ENCODE results near the gene C16orf86.

C16orf86 gene

GRCh38 chr16:67668495-67669157 is 2.0 kb downstream of the C16orf86 start:
- Histone ChIP-seq H3K27ac (no peak overlapping the region), H3K9ac (ENCODE audit: insufficient read length) (no peak overlapping the region)

GRCh38 chr16:67669499-67670101 is 3.0 kb downstream of the C16orf86 start:
- no peak overlapping the region for H3K4me3 ChIP-seq
- H3K36me3 ChIP-seq (ENCODE audit: insufficient read depth, low read length), result no peaks in the 10 kb centered on the region
- no peak overlapping the region for H3K27ac ChIP-seq
- H3K9me3 ChIP-seq (ENCODE audit: low read depth, low read length), result no peaks in the 10 kb centered on the region
- TF ChIP-seq FOXP2 (optimal IDR thresholded peaks at IDR 0.05; ENCODE audit: control extremely low read depth, extremely low read length, insufficient read depth), result no peak
- no peak for DNase-seq (ENCODE audit: low read depth, low spot score)
- H3K9ac ChIP-seq (ENCODE audit: insufficient read length), result no peak overlapping the region

More at GRCh38 chr16:67668495-67669157, 2.0 kb downstream of the C16orf86 start:
- no peak for DNase-seq (ENCODE audit: low read depth, low spot score)
- Histone ChIP-seq H3K4me3 (no peak overlapping the region), H3K36me3 (ENCODE audit: insufficient read depth, low read length) (no peaks in the 10 kb centered on the region), H3K9me3 (ENCODE audit: low read depth, low read length) (no peaks in the 10 kb centered on the region)
- TF ChIP-seq FOXP2 (optimal IDR thresholded peaks at IDR 0.05; ENCODE audit: control extremely low read depth, extremely low read length, insufficient read depth) (no peak), POLR2AphosphoS5 (IDR thresholded peaks at IDR 0.05; ENCODE audit: borderline replicate concordance, low read depth, low read length) (no peak), EZH2 (IDR thresholded peaks at IDR 0.05) (no peak)

- Histone ChIP-seq H3K27ac (no peak overlapping the region), H3K36me3 (ENCODE audit: insufficient read depth, low read length) (no peaks in the 10 kb centered on the region), H3K9ac (ENCODE audit: insufficient read length) (no peak overlapping the region), H3K9me3 (ENCODE audit: low read depth, low read length) (no peaks in the 10 kb centered on the region), H3K4me3 (no peak overlapping the region)
- no peak for DNase-seq (ENCODE audit: low read depth, low spot score)
- no peak for TF ChIP-seq POLR2AphosphoS5 (IDR thresholded peaks at IDR 0.05; ENCODE audit: borderline replicate concordance, low read depth, low read length)
- no peak for TF ChIP-seq EZH2 (IDR thresholded peaks at IDR 0.05)
- TF ChIP-seq FOXP2 (optimal IDR thresholded peaks at IDR 0.05; ENCODE audit: control extremely low read depth, extremely low read length, insufficient read depth), result no peak
These were observed 5.7 kb downstream of the C16orf86 start for GRCh38 chr16:67672306-67672705.

- no peak for DNase-seq (ENCODE audit: low read depth, low spot score)
- Histone ChIP-seq H3K27ac (peak overlapping the region; percentile 54; the same call in 1 of the 2 replicates), H3K4me3 (peak overlapping the region; percentile 52), H3K9ac (ENCODE audit: insufficient read length) (no peak overlapping the region), H3K36me3 (ENCODE audit: insufficient read depth, low read length) (no peaks in the 10 kb centered on the region), H3K9me3 (ENCODE audit: low read depth, low read length) (no peaks in the 10 kb centered on the region)
- TF ChIP-seq FOXP2 (optimal IDR thresholded peaks at IDR 0.05; ENCODE audit: control extremely low read depth, extremely low read length, insufficient read depth) (no peak), EZH2 (IDR thresholded peaks at IDR 0.05) (no peak), POLR2AphosphoS5 (IDR thresholded peaks at IDR 0.05; ENCODE audit: borderline replicate concordance, low read depth, low read length) (no peak)
These were observed 6.4 kb downstream of the C16orf86 start for GRCh38 chr16:67672739-67673662.

GRCh38 chr16:67673712-67674580 is 7.3 kb downstream of the C16orf86 start:
- no peak for TF ChIP-seq EZH2 (IDR thresholded peaks at IDR 0.05)
- no peak for TF ChIP-seq POLR2AphosphoS5 (IDR thresholded peaks at IDR 0.05; ENCODE audit: borderline replicate concordance, low read depth, low read length)
- TF ChIP-seq FOXP2 (optimal IDR thresholded peaks at IDR 0.05; ENCODE audit: control extremely low read depth, extremely low read length, insufficient read depth), result no peak
- H3K9ac ChIP-seq (ENCODE audit: insufficient read length), result no peak overlapping the region
- peak overlapping the region; percentile 60; the same call in 1 of the 2 replicates for H3K27ac ChIP-seq
- H3K9me3 ChIP-seq (ENCODE audit: low read depth, low read length), result no peaks in the 10 kb centered on the region
- H3K4me3 ChIP-seq, result peak overlapping the region; percentile 52
- H3K36me3 ChIP-seq (ENCODE audit: insufficient read depth, low read length), result no peaks in the 10 kb centered on the region
- no peak for DNase-seq (ENCODE audit: low read depth, low spot score)

- H3K27ac ChIP-seq, result no peak overlapping the region
- H3K36me3 ChIP-seq (ENCODE audit: insufficient read depth, low read length), result no peaks in the 10 kb centered on the region
- H3K4me3 ChIP-seq, result no peak overlapping the region
- H3K9ac ChIP-seq (ENCODE audit: insufficient read length), result no peak overlapping the region
- no peak for TF ChIP-seq POLR2AphosphoS5 (IDR thresholded peaks at IDR 0.05; ENCODE audit: borderline replicate concordance, low read depth, low read length)
- no peak for TF ChIP-seq EZH2 (IDR thresholded peaks at IDR 0.05)
- TF ChIP-seq FOXP2 (optimal IDR thresholded peaks at IDR 0.05; ENCODE audit: control extremely low read depth, extremely low read length, insufficient read depth), result no peak
- H3K9me3 ChIP-seq (ENCODE audit: low read depth, low read length), result no peaks in the 10 kb centered on the region
- no peak for DNase-seq (ENCODE audit: low read depth, low spot score)
These were observed 8.4 kb downstream of the C16orf86 start for GRCh38 chr16:67674851-67675578.

- no peaks in the 10 kb centered on the region for H3K36me3 ChIP-seq (ENCODE audit: insufficient read depth, low read length)
- H3K27ac ChIP-seq, result no peak overlapping the region
- no peak for DNase-seq (ENCODE audit: low read depth, low spot score)
- H3K9me3 ChIP-seq (ENCODE audit: low read depth, low read length), result no peaks in the 10 kb centered on the region
- TF ChIP-seq POLR2AphosphoS5 (IDR thresholded peaks at IDR 0.05; ENCODE audit: borderline replicate concordance, low read depth, low read length) (no peak), FOXP2 (optimal IDR thresholded peaks at IDR 0.05; ENCODE audit: control extremely low read depth, extremely low read length, insufficient read depth) (no peak), EZH2 (IDR thresholded peaks at IDR 0.05) (no peak)
- H3K9ac ChIP-seq (ENCODE audit: insufficient read length), result no peak overlapping the region
- H3K4me3 ChIP-seq, result no peak overlapping the region
These were observed 8.9 kb downstream of the C16orf86 start for GRCh38 chr16:67675579-67675935.

All from SK-N-MC (cell line).